A549 (cell line): Measurements from ENCODE around the gene S100A11. TPM values are rescaled to one million over a fixed set of nuclear protein-coding genes. Genes with fewer than 3 reads are reported as not detected.

Experiments
- ATAC-seq, 2 experiments: fragments of 200-7000 bp in 1 of 2; fragments of >200 bp in 1 of 2; cut with Nextera tagmentation in 1 of 2; cut with Tn5 transposase in 1 of 2; 3 replicates each; pipeline versions ENCODE4 v1.8.0 to v1.9.1; 2018 to 2020; ENCODE audit warnings: mild to moderate bottlenecking in 1 of 2, moderate library complexity in 1 of 2
- CTCF ChIA-PET: fragments of 300-600 bp; sonication (Branson Sonifier 250); formaldehyde crosslinking; extraction: SDS; loops from one replicate; lab custom pipeline; 2021; ENCODE audit warnings: antibody characterized with exemption, inconsistent platforms; lab: Yijun Ruan, JAX
- POLR2A ChIA-PET: fragments of 350-600 bp; formaldehyde crosslinking; extraction: SDS; loops from one replicate; lab custom pipeline; 2021; ENCODE audit warnings: antibody characterized with exemption, inconsistent platforms; lab: Yijun Ruan, JAX
- DNase-seq, 2 experiments: peaks; one replicate each; pipeline versions ENCODE4 v3.0.0 to v3.0.0-alpha.2; 2011 to 2016; ENCODE audit warnings: low read depth in 1 of 2, low spot score in 1 of 2
- FAIRE-seq: peaks from 2 replicates; lab custom pipeline; 2011; peaks lifted over from hg19 to GRCh38; lab: Jason Lieb, UNC
- H3K27ac ChIP-seq, 2 experiments: fragments of >200 bp; sonication (Bioruptor Twin); formaldehyde crosslinking; 3 replicates each; pipeline ENCODE4 v1.5.1; 2016 to 2017
- H3K4me1 ChIP-seq: fragments of >200 bp; sonication (Bioruptor Twin); formaldehyde crosslinking; 3 replicates; pipeline ENCODE4 v1.6.1; 2016
- H3K4me2 ChIP-seq: fragments of >200 bp; sonication (Bioruptor Twin); formaldehyde crosslinking; 3 replicates; pipeline ENCODE4 v1.6.1; 2016
- H3K4me3 ChIP-seq: fragments of >200 bp; sonication (Bioruptor Twin); formaldehyde crosslinking; 3 replicates; pipeline ENCODE4 v1.5.1; 2016
- H3K9me3 ChIP-seq: fragments of >200 bp; sonication (Bioruptor Twin); formaldehyde crosslinking; 3 replicates; pipeline ENCODE4 v1.6.1; 2016
- CBX2 ChIP-seq: fragments of 200-600 bp; sonication (generic); IDR thresholded peaks from 2 replicates; pipeline ENCODE4 v1.6.1; 2016; ENCODE audit warnings: low read depth, mild to moderate bottlenecking, borderline replicate concordance
- CEBPB ChIP-seq, 2 experiments: fragments of >200 bp in 1 of 2; sonication (Bioruptor Twin) in 1 of 2; formaldehyde crosslinking in 1 of 2; IDR thresholded peaks; 2 replicates each; pipeline ENCODE4 v1.6.1; 2012 to 2016
- CTCF ChIP-seq: fragments of >200 bp; sonication (Bioruptor Twin); formaldehyde crosslinking; IDR thresholded peaks from 3 replicates; pipeline ENCODE4 v1.5.1; 2016
- EHF ChIP-seq: fragments of 250-450 bp; sonication (Bioruptor Pico); IDR thresholded peaks from 2 replicates; pipeline ENCODE4 v1.5.0; 2020; ENCODE audit warnings: mild to moderate bottlenecking
- EP300 ChIP-seq, 2 experiments: fragments of >200 bp; sonication (Bioruptor Twin); formaldehyde crosslinking; IDR thresholded peaks; 2 replicates in 1 of 2; 3 replicates in 1 of 2; pipeline ENCODE4 v1.6.1; 2016 to 2017
- ESRRA ChIP-seq: fragments of 150-350 bp; IDR thresholded peaks from 2 replicates; pipeline ENCODE4 v1.6.1; 2014; ENCODE audit warnings: mild to moderate bottlenecking, low read length, borderline replicate concordance
- FOSL2 ChIP-seq, 2 experiments: fragments of 450-650 bp in 1 of 2; fragments of >200 bp in 1 of 2; sonication (Bioruptor Twin) in 1 of 2; formaldehyde crosslinking; IDR thresholded peaks; 2 replicates each; pipeline versions ENCODE4 v1.5.0 to v1.6.1; 2016 to 2020; ENCODE audit warnings: mild to moderate bottlenecking in 1 of 2, moderate library complexity in 1 of 2
- GATA3 ChIP-seq: IDR thresholded peaks from 2 replicates; pipeline ENCODE4 v1.6.1; 2012; ENCODE audit warnings: borderline replicate concordance
- HDAC2 ChIP-seq: fragments of 200-600 bp; sonication (generic); IDR thresholded peaks from 2 replicates; pipeline ENCODE4 v1.6.1; 2016
- HOXA7 ChIP-seq: fragments of 250-450 bp; sonication (Bioruptor Pico); IDR thresholded peaks from 2 replicates; pipeline ENCODE4 v1.5.0; 2020; ENCODE audit warnings: mild to moderate bottlenecking, moderate library complexity
- HOXB13 ChIP-seq: fragments of 250-450 bp; sonication (Bioruptor Pico); IDR thresholded peaks from 2 replicates; pipeline ENCODE4 v1.5.0; 2020; ENCODE audit warnings: low read depth, mild to moderate bottlenecking, moderate library complexity
- JUN ChIP-seq, 2 experiments: fragments of >200 bp; sonication (Bioruptor Twin); formaldehyde crosslinking; IDR thresholded peaks; 2 replicates in 1 of 2; 3 replicates in 1 of 2; pipeline ENCODE4 v1.6.1; 2016 to 2017
- JUNB ChIP-seq: fragments of >200 bp; sonication (Bioruptor Twin); formaldehyde crosslinking; IDR thresholded peaks from 2 replicates; pipeline ENCODE4 v1.6.1; 2016
- MAX ChIP-seq: IDR thresholded peaks from 2 replicates; pipeline ENCODE4 v1.6.1; 2012
- MAZ ChIP-seq: fragments of 150-350 bp; IDR thresholded peaks from 2 replicates; pipeline ENCODE4 v1.6.1; 2014; ENCODE audit warnings: antibody characterized with exemption, low read depth, low read length, borderline replicate concordance
- MYC ChIP-seq: IDR thresholded peaks from 2 replicates; pipeline ENCODE4 v1.6.1; 2012; ENCODE audit warnings: mild to moderate bottlenecking, inconsistent platforms, low read length, improper control_type of control experiment, borderline replicate concordance
- PHF8 ChIP-seq: fragments of 200-600 bp; sonication (generic); IDR thresholded peaks from 2 replicates; pipeline ENCODE4 v1.6.1; 2016; ENCODE audit warnings: low read depth, mild to moderate bottlenecking, antibody characterized with exemption, moderate library complexity, borderline replicate concordance
- RAD21 ChIP-seq, 2 experiments: fragments of >200 bp in 1 of 2; sonication (Bioruptor Twin) in 1 of 2; formaldehyde crosslinking in 1 of 2; IDR thresholded peaks in 1 of 2; conservative IDR thresholded peaks in 1 of 2; 2 replicates in 1 of 2; 3 replicates in 1 of 2; pipeline ENCODE4 v1.6.1; 2012 to 2018; ENCODE audit warnings: inconsistent platforms in 1 of 2
- REST ChIP-seq: fragments of 200-600 bp; sonication (generic); IDR thresholded peaks from 2 replicates; pipeline ENCODE4 v1.6.1; 2016; ENCODE audit warnings: antibody characterized with exemption, mild to moderate bottlenecking, moderate library complexity
- SMC3 ChIP-seq: fragments of >200 bp; sonication (Bioruptor Twin); formaldehyde crosslinking; IDR thresholded peaks from 3 replicates; pipeline ENCODE4 v1.6.1; 2018; ENCODE audit warnings: inconsistent platforms
- ZC3H11A ChIP-seq: fragments of 450-650 bp; IDR thresholded peaks from 2 replicates; pipeline ENCODE4 v1.6.1; 2014; ENCODE audit warnings: antibody characterized with exemption, mild to moderate bottlenecking
- WGBS: methylation state at CpG from one replicate; pipeline ENCODE4 v1.1.6; 2017; ENCODE audit errors: missing lambda C conversion rate; 5-methylcytosine and 5-hydroxymethylcytosine counted together
- polyA plus RNA-seq, 4 experiments: library from polyadenylated mRNA; depleted of rRNA in 3 of 4; stranded (reverse); fragments of >200 nt; fragmentation: RNase III in 1 of 4; extraction: RNeasy Plus Mini Kit Qiagen cat#74134 plus additional on column Dnase treatment in 1 of 4; gene quantifications; 2 replicates in 3 of 4; 3 replicates in 1 of 4; pipeline ENCODE4 v1.2.3, GENCODE V29; 2011 to 2017
- TF ChIP-seq, protein P1 (sequence below): fragments of >200 bp; sonication (Bioruptor Twin); formaldehyde crosslinking; IDR thresholded peaks from 3 replicates; pipeline ENCODE4 v1.6.1; 2016
- TF ChIP-seq, protein P2 (sequence below): fragments of 250-450 bp; sonication (Bioruptor Pico); IDR thresholded peaks from 2 replicates; pipeline ENCODE4 v1.5.0; 2020; ENCODE audit warnings: low read depth, mild to moderate bottlenecking, moderate library complexity

The S100A11 gene
- polyA plus RNA-seq, 2 of the 4 experiments (the other 2 are of a cell fraction) = 671 to 1,531 TPM

GRCh38 chr1:151997284-151997570 is 39.6 kb downstream of the S100A11 start:
- 97% methylated on average over 1 of the region's 1 CpG for WGBS
- ATAC-seq (no peak), FAIRE-seq (no peak), DNase-seq (no peak)
- CTCF ChIA-PET = interaction anchor here (0.5 to 38.2 kb wide), 6 partner anchors 16 to 108 kb away, joined by 3 to 1410 read pairs (median 86); partner anchors contain the start of gene S100A10
- POLR2A ChIA-PET = no interaction called here
- H3K4me2 ChIP-seq = no peak overlapping the region
- peaks cover 6% of the 10 kb centered on the region; the same call in 1 of the 3 replicates for H3K9me3 ChIP-seq
- H3K27ac ChIP-seq = peak overlapping the region in 1 of 2 experiments; percentile 71; a peak in 3 of 6 replicates
- TF ChIP-seq HDAC2 = no peak
- no peak for TF ChIP-seq JUN (IDR thresholded peaks at IDR 0.05)
- no peak for TF ChIP-seq ESRRA
- H3K4me3 ChIP-seq = no peak overlapping the region
- peaks cover 70% of the 10 kb centered on the region for H3K4me1 ChIP-seq

- no peak for FAIRE-seq
- peak in 1 of 2 experiments; percentile 66 for DNase-seq
- WGBS = 11% methylated on average over 2 of the region's 2 CpGs
- peaks cover 6% of the 10 kb centered on the region; the same call in 1 of the 3 replicates for H3K9me3 ChIP-seq
- ATAC-seq = no peak
- ChIA-PET POLR2A (interaction anchor here (1.3 to 1.9 kb wide), 2 partner anchors 26 to 53 kb away, joined by 8 to 12 read pairs; no protein-coding TSS in a partner anchor), CTCF (interaction anchor here (0.6 to 38.2 kb wide), 7 partner anchors 8 to 117 kb away, joined by 3 to 1410 read pairs (median 7); partner anchors contain the start of gene S100A10)
- peak overlapping the region; percentile 71 to 97; a peak in 5 of 6 replicates for H3K27ac ChIP-seq
- TF ChIP-seq EHF (no peak), JUN (IDR thresholded peaks at IDR 0.05) (no peak), GATA3 (no peak; the same call in 1 of the 2 replicates), CEBPB (IDR thresholded peaks at IDR 0.05) (peak in 1 of 2 experiments; percentile 56; a peak in 2 of 4 replicates), FOSL2 (IDR thresholded peaks at IDR 0.05) (no peak), FOSL2 (CRISPR knock-in tag; IDR thresholded peaks at IDR 0.05) (peak; percentile 59)
- peaks cover 61% of the 10 kb centered on the region for H3K4me1 ChIP-seq
- peak overlapping the region; percentile 96 for H3K4me2 ChIP-seq
- H3K4me3 ChIP-seq = no peak overlapping the region
Measured at GRCh38 chr1:151995774-151996173, 41.0 kb downstream of the S100A11 start.

- H3K4me1 ChIP-seq = peaks cover 60% of the 10 kb centered on the region
- H3K9me3 ChIP-seq = peaks cover 6% of the 10 kb centered on the region; the same call in 1 of the 3 replicates
- peak overlapping the region; percentile 97 for H3K27ac ChIP-seq
- DNase-seq (peak; percentile 72 to 95), FAIRE-seq (no peak), ATAC-seq (peak; percentile 25 to 36)
- CTCF ChIA-PET = interaction anchor here (0.5 to 38.2 kb wide), 5 partner anchors 9 to 1171 kb away, joined by 3 to 1410 read pairs (median 7); partner anchors contain the start of gene S100A10
- POLR2A ChIA-PET = interaction anchor here (0.6 to 10.4 kb wide), 6 partner anchors 16 to 76 kb away, joined by 3 to 151 read pairs (median 10); no protein-coding TSS in a partner anchor
- H3K4me3 ChIP-seq = peak overlapping the region; percentile 87; the same call in 2 of the 3 replicates
- H3K4me2 ChIP-seq = peak overlapping the region; percentile 96
- 1% methylated on average over 5 of the region's 6 CpGs for WGBS
- TF ChIP-seq MAX (peak; percentile 67), HOXA7 (CRISPR knock-in tag) (no peak), JUNB (peak; percentile 88), CTCF (no peak), FOSL2 (IDR thresholded peaks at IDR 0.05) (peak; percentile 92), FOSL2 (CRISPR knock-in tag; IDR thresholded peaks at IDR 0.05) (peak; percentile 91), JUN (IDR thresholded peaks at IDR 0.05) (peak; percentile 68 to 87; a peak in 4 of 5 replicates), PHF8 (no peak), GATA3 (peak; percentile 83; the same call in 1 of the 2 replicates), CBX2 (no peak), EP300 (IDR thresholded peaks at IDR 0.05) (peak; percentile 25 to 62; a peak in 2 of 5 replicates), SMC3 (peak; percentile 11; the same call in 2 of the 3 replicates), MAZ (no peak), EHF (0 out of 2 replicates have a peak, but pooled peaks have one; percentile 37), REST (peak; percentile 80), HOXB13 (CRISPR knock-in tag) (peak; percentile 43; the same call in 1 of the 2 replicates), MYC (no peak), CEBPB (IDR thresholded peaks at IDR 0.05) (peak in 1 of 2 experiments; percentile 41; a peak in 1 of 4 replicates), RAD21 (conservative IDR thresholded peaks at IDR 0.05 in 1 of 2, IDR thresholded peaks at IDR 0.05 in 1 of 2) (peak; percentile 8 to 17; a peak in 1 of 5 replicates), ZC3H11A (no peak)
- TF ChIP-seq, protein P1, sequence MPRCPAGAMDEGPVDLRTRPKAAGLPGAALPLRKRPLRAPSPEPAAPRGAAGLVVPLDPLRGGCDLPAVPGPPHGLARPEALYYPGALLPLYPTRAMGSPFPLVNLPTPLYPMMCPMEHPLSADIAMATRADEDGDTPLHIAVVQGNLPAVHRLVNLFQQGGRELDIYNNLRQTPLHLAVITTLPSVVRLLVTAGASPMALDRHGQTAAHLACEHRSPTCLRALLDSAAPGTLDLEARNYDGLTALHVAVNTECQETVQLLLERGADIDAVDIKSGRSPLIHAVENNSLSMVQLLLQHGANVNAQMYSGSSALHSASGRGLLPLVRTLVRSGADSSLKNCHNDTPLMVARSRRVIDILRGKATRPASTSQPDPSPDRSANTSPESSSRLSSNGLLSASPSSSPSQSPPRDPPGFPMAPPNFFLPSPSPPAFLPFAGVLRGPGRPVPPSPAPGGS = 0 out of 3 replicates have a peak, but pooled peaks have one; percentile 66
- TF ChIP-seq, protein P2, sequence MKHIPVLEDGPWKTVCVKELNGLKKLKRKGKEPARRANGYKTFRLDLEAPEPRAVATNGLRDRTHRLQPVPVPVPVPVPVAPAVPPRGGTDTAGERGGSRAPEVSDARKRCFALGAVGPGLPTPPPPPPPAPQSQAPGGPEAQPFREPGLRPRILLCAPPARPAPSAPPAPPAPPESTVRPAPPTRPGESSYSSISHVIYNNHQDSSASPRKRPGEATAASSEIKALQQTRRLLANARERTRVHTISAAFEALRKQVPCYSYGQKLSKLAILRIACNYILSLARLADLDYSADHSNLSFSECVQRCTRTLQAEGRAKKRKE (CRISPR knock-in tag) = 0 out of 2 replicates have a peak, but pooled peaks have one; percentile 44
Measured at GRCh38 chr1:151994956-151995355, 41.8 kb downstream of the S100A11 start.
